Mesenchymal stem cell (in vitro differentiated cells and primary cell): Measurements from ENCODE around the gene TERT.

Source experiments
- DNase-seq: peaks from one replicate; pipeline ENCODE4 v3.0.0-alpha.2; 2013
- H2AFZ ChIP-seq: one replicate; pipeline ENCODE4 v1.6.1; 2013; ENCODE audit warnings: low read depth, mild to moderate bottlenecking, control low read depth, inconsistent platforms, low read length, moderate library complexity
- H2AK5ac ChIP-seq: 2 replicates; pipeline ENCODE4 v1.6.1; 2013; ENCODE audit warnings: low read length, moderate library complexity, mild to moderate bottlenecking, inconsistent platforms; ENCODE audit not compliant: severe bottlenecking
- H2BK120ac ChIP-seq: one replicate; pipeline ENCODE4 v1.6.1; 2013; ENCODE audit warnings: low read depth, mild to moderate bottlenecking, inconsistent platforms, low read length, moderate library complexity
- H2BK12ac ChIP-seq, 2 experiments: one replicate each; pipeline ENCODE4 v1.6.1; 2013; ENCODE audit warnings: inconsistent platforms in 2 of 2, low read length in 2 of 2, mild to moderate bottlenecking in 2 of 2, moderate library complexity in 2 of 2, control low read depth in 1 of 2
- H2BK15ac ChIP-seq: one replicate; pipeline ENCODE4 v1.6.1; 2013; ENCODE audit warnings: mild to moderate bottlenecking, low read depth, inconsistent platforms; ENCODE audit not compliant: poor library complexity, severe bottlenecking
- H2BK5ac ChIP-seq: 2 replicates; pipeline ENCODE4 v1.6.1; 2013; ENCODE audit warnings: low read depth, mild to moderate bottlenecking, low read length, control low read depth, inconsistent platforms; ENCODE audit not compliant: poor library complexity, severe bottlenecking
- H3K14ac ChIP-seq, 2 experiments: one replicate each; pipeline ENCODE4 v1.6.1; 2013; ENCODE audit warnings: inconsistent platforms in 2 of 2, low read length in 2 of 2, control low read depth in 1 of 2, mild to moderate bottlenecking in 1 of 2, moderate library complexity in 1 of 2
- H3K18ac ChIP-seq, 2 experiments: one replicate each; pipeline ENCODE4 v1.6.1; 2013; ENCODE audit warnings: inconsistent platforms in 2 of 2, low read length in 2 of 2, control low read depth in 1 of 2, low read depth in 1 of 2, mild to moderate bottlenecking in 1 of 2
- H3K23ac ChIP-seq, 2 experiments: one replicate each; pipeline ENCODE4 v1.6.1; 2013; ENCODE audit warnings: inconsistent platforms in 2 of 2, low read length in 2 of 2, mild to moderate bottlenecking in 2 of 2, moderate library complexity in 2 of 2, control low read depth in 1 of 2
- H3K27ac ChIP-seq: 2 replicates; pipeline ENCODE4 v1.5.1; 2013; ENCODE audit warnings: mild to moderate bottlenecking, moderate library complexity, low read length, control low read depth, inconsistent platforms; ENCODE audit not compliant: poor library complexity, severe bottlenecking
- H3K27me3 ChIP-seq, 2 experiments: 2 replicates each; pipeline versions ENCODE4 v1.6.1 to v1.7.0; 2013; ENCODE audit warnings: low read length in 2 of 2, mild to moderate bottlenecking in 2 of 2, moderate library complexity in 2 of 2, control low read depth in 1 of 2, inconsistent platforms in 1 of 2; ENCODE audit not compliant: control insufficient read depth in 1 of 2, insufficient read depth in 1 of 2
- H3K36me3 ChIP-seq, 2 experiments: 2 replicates each; pipeline versions ENCODE4 v1.6.1 to v1.7.0; 2013; ENCODE audit warnings: low read length in 2 of 2, control low read depth in 1 of 2, inconsistent platforms in 1 of 2, low read depth in 1 of 2, mild to moderate bottlenecking in 1 of 2; ENCODE audit not compliant: insufficient read depth in 2 of 2, control insufficient read depth in 1 of 2
- H3K4ac ChIP-seq, 2 experiments: one replicate each; pipeline ENCODE4 v1.6.1; 2013; ENCODE audit warnings: inconsistent platforms in 2 of 2, low read length in 2 of 2, mild to moderate bottlenecking in 2 of 2, moderate library complexity in 2 of 2, control low read depth in 1 of 2, low read depth in 1 of 2
- H3K4me1 ChIP-seq: 2 replicates; pipeline ENCODE4 v1.6.1; 2013; ENCODE audit warnings: low read depth, low read length, control low read depth; ENCODE audit not compliant: control insufficient read depth, insufficient read depth
- H3K4me2 ChIP-seq: 2 replicates; pipeline ENCODE4 v1.6.1; 2013; ENCODE audit warnings: low read length, mild to moderate bottlenecking, inconsistent platforms; ENCODE audit not compliant: poor library complexity, severe bottlenecking
- H3K4me3 ChIP-seq, 2 experiments: 2 replicates each; pipeline versions ENCODE4 v1.5.1 to v1.7.0; 2013; ENCODE audit warnings: low read length in 2 of 2, mild to moderate bottlenecking in 2 of 2, control low read depth in 1 of 2, low read depth in 1 of 2; ENCODE audit not compliant: insufficient read depth in 1 of 2
- H3K79me1 ChIP-seq: replicated peaks from 2 replicates; pipeline ENCODE4 v1.6.1; 2013; ENCODE audit warnings: mild to moderate bottlenecking, control low read depth, low read length, inconsistent platforms; ENCODE audit not compliant: poor library complexity, severe bottlenecking
- H3K9ac ChIP-seq: 2 replicates; pipeline ENCODE4 v1.7.0; 2013; ENCODE audit warnings: mild to moderate bottlenecking, low read length, moderate library complexity
- H3K9me3 ChIP-seq: 2 replicates; pipeline ENCODE4 v1.7.0; 2013; ENCODE audit warnings: mild to moderate bottlenecking, low read length; ENCODE audit not compliant: control insufficient read depth
- H4K8ac ChIP-seq: one replicate; pipeline ENCODE4 v1.6.1; 2013; ENCODE audit warnings: inconsistent platforms, mild to moderate bottlenecking, low read length, moderate library complexity
- H4K91ac ChIP-seq: one replicate; pipeline ENCODE4 v1.6.1; 2013; ENCODE audit warnings: mild to moderate bottlenecking, low read length, inconsistent platforms
- WGBS: methylation state at CpG from one replicate; pipeline ENCODE4 v1.1.7; 2013; ENCODE audit warnings: mixed read lengths; 5-methylcytosine and 5-hydroxymethylcytosine counted together

TERT gene

DNA sequence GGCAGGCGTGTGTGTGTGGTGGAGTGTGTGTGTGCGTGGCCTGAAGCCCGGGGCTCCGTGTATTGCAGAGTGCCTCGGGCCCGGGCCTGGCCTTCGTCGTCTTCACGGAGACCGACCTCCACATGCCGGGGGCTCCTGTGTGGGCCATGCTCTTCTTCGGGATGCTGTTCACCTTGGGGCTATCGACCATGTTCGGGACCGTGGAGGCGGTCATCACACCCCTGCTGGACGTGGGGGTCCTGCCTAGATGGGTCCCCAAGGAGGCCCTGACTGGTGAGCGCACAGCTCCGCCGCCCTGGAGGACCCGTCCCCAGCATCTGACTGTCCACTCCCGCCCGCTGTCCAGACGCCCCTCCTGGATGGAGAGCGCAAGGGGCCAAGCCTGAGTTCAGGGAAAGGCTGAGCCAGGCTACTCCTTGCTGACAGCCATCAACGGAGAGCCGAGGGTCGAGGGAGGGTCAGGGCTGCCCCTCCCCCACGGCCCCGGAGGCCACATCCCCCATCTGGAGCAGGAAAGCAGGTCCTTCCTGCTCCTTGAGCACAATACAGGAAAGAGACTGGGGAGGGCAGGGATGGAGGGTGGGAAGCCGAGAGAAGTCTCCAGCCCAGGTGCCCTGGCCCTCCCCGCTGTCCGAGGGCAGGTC, 51.3 kb downstream of the TERT start:
- WGBS, result 72% methylated on average over 31 of the region's 33 CpGs
- H2BK12ac ChIP-seq, result no peak overlapping the region

GRCh38 chr5:1242733-1243486, 52.0 kb downstream of the TERT start:
- H3K4me1 ChIP-seq, result no peaks in the 10 kb centered on the region
- H4K91ac ChIP-seq, result no peak overlapping the region
- H3K4me2 ChIP-seq, result no peak overlapping the region
- 77% methylated on average over 14 of the region's 14 CpGs for WGBS
- H2BK120ac ChIP-seq, result no peak overlapping the region
- no peak overlapping the region for H2AFZ ChIP-seq
- H3K18ac ChIP-seq, result no peak overlapping the region
- no peak overlapping the region for H3K9ac ChIP-seq
- no peaks in the 10 kb centered on the region for H3K36me3 ChIP-seq
- H3K79me1 ChIP-seq, result no peaks in the 10 kb centered on the region
- H2AK5ac ChIP-seq, result no peak overlapping the region
- no peak overlapping the region for H2BK12ac ChIP-seq
- H3K27me3 ChIP-seq, result peaks cover 0 to 48% of the 10 kb centered on the region in 2 experiments
- no peak overlapping the region for H3K4me3 ChIP-seq
- H3K4ac ChIP-seq, result no peak overlapping the region
- H3K27ac ChIP-seq, result no peak overlapping the region
- no peak for DNase-seq
- H2BK15ac ChIP-seq, result no peak overlapping the region
- no peak overlapping the region for H2BK5ac ChIP-seq
- H3K14ac ChIP-seq, result no peak overlapping the region
- H3K23ac ChIP-seq, result no peak overlapping the region
- H4K8ac ChIP-seq, result no peak overlapping the region
- no peaks in the 10 kb centered on the region for H3K9me3 ChIP-seq

More for the DNA sequence above, 51.3 kb downstream of the TERT start:
- no peak overlapping the region for H3K18ac ChIP-seq
- H3K79me1 ChIP-seq, result no peaks in the 10 kb centered on the region
- no peaks in the 10 kb centered on the region for H3K4me1 ChIP-seq
- H3K27me3 ChIP-seq, result peaks cover 0 to 51% of the 10 kb centered on the region in 2 experiments
- DNase-seq, result no peak
- no peaks in the 10 kb centered on the region for H3K36me3 ChIP-seq
- no peak overlapping the region for H3K9ac ChIP-seq
- H3K4me2 ChIP-seq, result no peak overlapping the region
- no peak overlapping the region for H4K8ac ChIP-seq
- no peak overlapping the region for H2BK15ac ChIP-seq
- no peaks in the 10 kb centered on the region for H3K9me3 ChIP-seq
- H3K23ac ChIP-seq, result no peak overlapping the region
- H2BK120ac ChIP-seq, result no peak overlapping the region
- no peak overlapping the region for H3K4me3 ChIP-seq
- no peak overlapping the region for H3K14ac ChIP-seq
- H3K27ac ChIP-seq, result no peak overlapping the region
- H2AFZ ChIP-seq, result no peak overlapping the region
- H3K4ac ChIP-seq, result no peak overlapping the region
- H2BK5ac ChIP-seq, result no peak overlapping the region
- no peak overlapping the region for H2AK5ac ChIP-seq
- no peak overlapping the region for H4K91ac ChIP-seq

DNA sequence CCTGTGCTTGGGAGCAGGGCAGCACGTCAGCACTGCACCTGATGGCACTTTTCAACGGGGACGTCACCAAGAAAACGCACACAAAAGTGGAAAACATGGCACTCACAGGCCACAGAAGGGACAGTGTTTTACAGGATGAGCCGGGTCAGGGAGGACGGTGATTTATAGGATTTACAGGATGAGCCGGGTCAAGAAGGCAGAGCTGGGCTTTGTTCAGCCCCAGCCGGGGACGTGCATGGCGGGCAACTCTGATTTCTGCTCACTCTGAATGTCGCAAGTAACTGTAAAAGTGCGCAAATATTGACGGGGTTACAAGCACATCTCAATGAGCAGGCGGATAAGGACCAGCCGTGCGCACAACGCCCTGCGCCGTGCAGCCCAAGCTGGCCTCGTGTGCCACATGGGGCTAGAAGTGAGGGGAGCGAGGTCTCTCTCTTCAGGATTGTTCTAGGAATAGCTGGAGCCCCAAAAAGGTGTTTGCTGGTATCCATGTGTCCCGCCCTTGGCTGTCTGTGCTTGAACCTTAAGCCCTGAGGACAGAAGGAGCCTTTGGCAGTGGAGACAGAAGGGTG, 53.3 kb downstream of the TERT start:
- peak overlapping the region; percentile 23 for H2BK15ac ChIP-seq
- no peak overlapping the region for H2AFZ ChIP-seq
- H3K79me1 ChIP-seq, result no peaks in the 10 kb centered on the region
- H2AK5ac ChIP-seq, result no peak overlapping the region
- no peak overlapping the region for H3K4me2 ChIP-seq
- DNase-seq, result no peak
- no peak overlapping the region for H3K4me3 ChIP-seq
- H2BK120ac ChIP-seq, result no peak overlapping the region
- H3K27me3 ChIP-seq, result peaks cover 0 to 36% of the 10 kb centered on the region in 2 experiments
- no peak overlapping the region for H3K23ac ChIP-seq
- no peak overlapping the region for H2BK12ac ChIP-seq
- no peak overlapping the region for H3K9ac ChIP-seq
- H2BK5ac ChIP-seq, result no peak overlapping the region
- H4K8ac ChIP-seq, result no peak overlapping the region
- H3K27ac ChIP-seq, result no peak overlapping the region
- no peaks in the 10 kb centered on the region for H3K36me3 ChIP-seq
- no peaks in the 10 kb centered on the region for H3K4me1 ChIP-seq
- WGBS, result 87% methylated on average over 22 of the region's 22 CpGs
- no peak overlapping the region for H3K18ac ChIP-seq
- H4K91ac ChIP-seq, result no peak overlapping the region
- no peak overlapping the region for H3K14ac ChIP-seq
- H3K9me3 ChIP-seq, result peaks cover 2% of the 10 kb centered on the region
- H3K4ac ChIP-seq, result no peak overlapping the region

- H2AK5ac ChIP-seq, result no peak overlapping the region
- H3K4me1 ChIP-seq, result no peaks in the 10 kb centered on the region
- no peaks in the 10 kb centered on the region for H3K79me1 ChIP-seq
- no peak overlapping the region for H3K27ac ChIP-seq
- no peak overlapping the region for H2BK120ac ChIP-seq
- no peak overlapping the region for H3K4me2 ChIP-seq
- no peak overlapping the region for H2BK5ac ChIP-seq
- DNase-seq, result no peak
- no peak overlapping the region for H3K23ac ChIP-seq
- H3K27me3 ChIP-seq, result peaks cover 0 to 28% of the 10 kb centered on the region in 2 experiments
- no peak overlapping the region for H3K4ac ChIP-seq
- whole genome bisulfite sequencing, result 83% methylated on average over 26 of the region's 29 CpGs
- H3K4me3 ChIP-seq, result no peak overlapping the region
- H4K91ac ChIP-seq, result no peak overlapping the region
- no peak overlapping the region for H2BK15ac ChIP-seq
- H3K18ac ChIP-seq, result no peak overlapping the region
- no peaks in the 10 kb centered on the region for H3K36me3 ChIP-seq
- H3K9ac ChIP-seq, result no peak overlapping the region
- H3K9me3 ChIP-seq, result peaks cover 10% of the 10 kb centered on the region
- H2AFZ ChIP-seq, result no peak overlapping the region
- no peak overlapping the region for H2BK12ac ChIP-seq
- no peak overlapping the region for H3K14ac ChIP-seq
- no peak overlapping the region for H4K8ac ChIP-seq
These were observed 54.2 kb downstream of the TERT start for GRCh38 chr5:1240496-1241260.
